IPS-20b (cell line): ENCODE results near the gene NIPAL3.

Source experiments
- H3K27ac ChIP-seq: one replicate; pipeline ENCODE4 v1.5.1; 2013; ENCODE audit warnings: low read length
- H3K27me3 ChIP-seq: 2 replicates; pipeline ENCODE4 v1.6.1; 2013; ENCODE audit warnings: mild to moderate bottlenecking, low read length, inconsistent platforms; ENCODE audit not compliant: insufficient read depth
- H3K36me3 ChIP-seq: 2 replicates; pipeline ENCODE4 v1.6.1; 2013; ENCODE audit warnings: low read depth, mild to moderate bottlenecking, inconsistent platforms, low read length, moderate library complexity; ENCODE audit not compliant: insufficient read depth
- H3K4me1 ChIP-seq: 2 replicates; pipeline ENCODE4 v1.6.1; 2013; ENCODE audit warnings: mild to moderate bottlenecking, control low read depth, inconsistent platforms, low read length, moderate library complexity; ENCODE audit not compliant: insufficient read depth
- H3K4me3 ChIP-seq: 2 replicates; pipeline ENCODE4 v1.5.1; 2013; ENCODE audit warnings: mild to moderate bottlenecking, low read length, inconsistent platforms
- H3K9ac ChIP-seq: 2 replicates; pipeline ENCODE4 v1.6.1; 2013; ENCODE audit warnings: low read depth, mild to moderate bottlenecking, inconsistent platforms, low read length, moderate library complexity
- H3K9me3 ChIP-seq: 2 replicates; pipeline ENCODE4 v1.6.1; 2013; ENCODE audit warnings: mild to moderate bottlenecking, low read depth, low read length, inconsistent platforms; ENCODE audit not compliant: insufficient read depth

The NIPAL3 gene

DNA sequence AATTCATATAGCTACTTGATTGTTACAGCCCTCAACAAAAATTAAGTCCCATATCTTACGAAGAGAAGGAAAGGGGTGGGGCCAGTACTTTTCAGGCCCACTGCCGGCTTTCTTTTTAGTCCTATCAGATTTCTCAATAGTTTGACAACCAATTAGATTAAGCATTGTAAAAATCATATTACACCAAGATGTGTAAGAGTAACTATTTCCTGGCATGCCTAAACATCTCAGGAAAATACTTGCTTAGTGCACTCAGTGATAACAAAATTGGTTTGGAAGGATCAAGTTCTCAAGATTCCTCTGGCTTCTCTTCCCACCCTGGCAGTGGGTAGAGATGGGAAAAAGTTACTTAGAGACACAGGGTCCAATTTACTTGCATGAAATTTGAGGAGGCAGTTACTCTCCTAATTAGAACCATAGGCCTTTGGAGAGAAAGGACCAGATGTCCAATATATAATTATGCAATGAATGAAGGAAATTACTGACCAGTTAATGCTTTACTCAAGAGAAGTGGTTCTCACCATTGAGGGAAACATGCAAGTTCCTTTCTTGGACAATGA is 32.1 kb upstream of the NIPAL3 start:
- H3K9me3 ChIP-seq, result no peaks in the 10 kb centered on the region
- H3K27ac ChIP-seq, result no peak overlapping the region
- peaks cover 3% of the 10 kb centered on the region; the same call in 1 of the 2 replicates for H3K36me3 ChIP-seq

DNA sequence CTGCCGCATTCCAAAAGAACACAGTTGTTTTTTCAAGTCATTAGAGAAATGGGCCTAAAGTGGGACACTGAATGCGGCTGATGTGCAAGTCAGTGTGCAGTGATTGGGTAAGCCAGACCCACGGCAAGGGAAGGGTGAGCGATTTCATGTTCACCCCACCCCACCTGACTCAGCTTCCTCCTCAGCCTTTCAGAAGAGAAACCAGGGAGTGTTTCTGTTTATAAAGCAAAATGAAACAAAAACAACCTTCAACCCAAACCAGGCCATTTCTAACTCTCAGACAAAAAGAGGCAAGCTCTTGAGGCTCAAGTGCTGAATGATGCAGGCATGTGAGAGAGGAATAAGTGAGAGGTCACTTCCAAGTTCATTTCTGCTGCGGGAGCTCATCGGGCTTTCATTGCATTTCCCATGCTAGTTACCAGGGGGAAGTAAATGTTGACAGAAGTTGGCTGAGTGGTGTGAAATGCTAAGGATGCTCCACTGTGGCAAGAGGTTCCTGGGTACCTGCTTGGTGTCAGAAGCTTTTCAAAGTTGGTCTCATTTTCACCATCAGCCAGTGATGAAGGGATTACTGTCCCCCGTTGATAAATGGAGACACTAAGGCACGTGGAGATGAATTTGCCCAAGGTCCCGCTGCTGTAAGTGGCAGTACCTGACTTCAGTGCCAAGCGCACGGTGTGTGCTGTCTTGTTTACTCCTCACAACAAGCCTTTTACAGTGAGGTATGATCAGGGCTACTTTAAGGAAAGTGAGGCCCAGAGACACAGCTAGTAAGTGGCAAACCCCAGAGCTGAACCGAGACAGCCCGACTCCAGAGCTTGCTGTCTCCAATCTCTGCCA is 31.1 kb upstream of the NIPAL3 start:
- no peaks in the 10 kb centered on the region for H3K36me3 ChIP-seq
- H3K4me3 ChIP-seq, result no peak overlapping the region
- no peaks in the 10 kb centered on the region for H3K27me3 ChIP-seq
- H3K9me3 ChIP-seq, result no peaks in the 10 kb centered on the region
- H3K4me1 ChIP-seq, result no peaks in the 10 kb centered on the region
- no peak overlapping the region for H3K9ac ChIP-seq
- no peak overlapping the region for H3K27ac ChIP-seq

More for the DNA sequence above, 32.1 kb upstream of the NIPAL3 start:
- no peak overlapping the region for H3K9ac ChIP-seq
- no peaks in the 10 kb centered on the region for H3K27me3 ChIP-seq
- H3K4me1 ChIP-seq, result no peaks in the 10 kb centered on the region
- H3K4me3 ChIP-seq, result no peak overlapping the region

DNA sequence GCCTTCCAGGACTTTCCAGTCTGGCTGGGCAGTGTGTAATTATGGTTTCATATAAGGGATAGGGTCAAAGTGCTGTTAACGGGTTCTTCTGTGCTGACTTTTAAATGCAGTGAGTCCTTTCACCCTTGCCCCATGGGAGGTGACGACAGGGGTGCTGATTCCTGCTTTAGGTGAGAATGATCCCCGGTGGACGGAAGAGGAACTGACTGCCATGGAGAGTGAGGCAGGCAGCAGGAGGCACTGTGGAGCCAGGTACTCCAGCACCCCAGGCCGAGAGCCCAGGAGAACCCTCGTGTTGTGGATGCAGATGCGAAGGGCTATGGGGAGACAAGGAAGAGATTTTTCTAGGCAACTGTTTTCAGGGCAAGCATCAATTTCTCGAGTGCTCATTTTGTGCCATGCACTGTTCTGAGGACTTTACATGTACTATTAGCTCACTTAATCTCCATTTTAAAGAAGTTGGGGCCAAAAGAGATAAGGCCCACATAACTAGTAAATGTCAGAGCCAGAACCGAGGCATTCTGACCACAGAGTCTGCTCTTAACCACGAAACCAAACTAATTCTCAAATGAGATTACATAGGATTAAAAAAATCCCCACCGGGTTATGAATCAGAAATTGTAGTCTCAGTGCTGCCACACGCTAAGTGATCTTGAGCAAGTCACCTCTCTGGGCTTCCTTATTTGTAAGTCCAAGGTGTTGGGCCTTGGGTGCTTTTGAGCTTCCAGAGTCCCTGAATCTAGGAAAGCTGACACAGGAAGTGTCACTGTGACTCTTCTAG is 30.3 kb upstream of the NIPAL3 start:
- Histone ChIP-seq H3K27ac (no peak overlapping the region), H3K4me1 (no peaks in the 10 kb centered on the region), H3K9ac (no peak overlapping the region)

DNA sequence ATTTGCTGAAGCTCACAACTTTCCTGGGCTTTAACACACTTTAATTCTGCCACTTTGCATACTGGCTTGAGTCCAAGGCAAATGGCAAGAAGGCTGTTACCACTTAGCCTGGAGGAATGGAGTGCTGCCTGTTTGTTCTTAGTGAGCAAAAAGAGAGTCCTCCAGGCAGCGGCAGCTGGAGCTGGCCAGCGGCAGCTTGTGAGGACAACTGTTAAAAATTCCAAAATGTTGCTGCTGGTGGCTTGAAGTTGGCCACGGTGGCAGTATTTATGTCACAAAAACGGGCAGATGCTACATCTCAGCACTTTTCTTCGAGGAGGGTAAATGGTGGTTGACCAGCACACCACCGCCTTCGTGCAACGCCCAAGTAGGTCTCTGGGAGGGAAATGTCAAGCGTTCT is 29.4 kb upstream of the NIPAL3 start:
- Histone ChIP-seq H3K27me3 (no peaks in the 10 kb centered on the region), H3K4me1 (no peaks in the 10 kb centered on the region), H3K27ac (no peak overlapping the region), H3K9ac (no peak overlapping the region), H3K9me3 (no peaks in the 10 kb centered on the region), H3K4me3 (no peak overlapping the region), H3K36me3 (no peaks in the 10 kb centered on the region)

More for the DNA sequence above, 30.3 kb upstream of the NIPAL3 start:
- Histone ChIP-seq H3K27me3 (no peaks in the 10 kb centered on the region), H3K36me3 (no peaks in the 10 kb centered on the region), H3K4me3 (no peak overlapping the region), H3K9me3 (no peaks in the 10 kb centered on the region)

DNA sequence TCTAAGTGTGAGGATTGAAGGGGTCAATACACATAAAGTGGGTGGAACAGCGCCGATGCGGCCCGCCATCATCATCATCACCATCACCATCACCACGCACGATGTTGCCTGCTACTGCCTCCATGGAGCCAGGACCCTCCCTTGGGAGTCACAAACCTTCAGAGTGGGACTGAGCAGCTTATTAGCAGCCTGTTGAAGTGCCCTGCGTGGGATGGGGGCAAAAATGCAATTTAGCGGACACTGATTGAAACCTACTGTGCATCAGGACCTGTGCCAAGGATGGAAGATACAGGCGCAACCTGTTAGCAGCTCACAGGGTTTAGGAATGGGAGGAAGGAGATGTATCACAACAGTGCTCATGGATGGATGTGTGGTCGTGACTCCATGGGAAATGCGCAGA is 28.7 kb upstream of the NIPAL3 start:
- Histone ChIP-seq H3K36me3 (no peaks in the 10 kb centered on the region), H3K27me3 (no peaks in the 10 kb centered on the region), H3K4me1 (peaks cover 2% of the 10 kb centered on the region; the same call in 1 of the 2 replicates), H3K9me3 (no peaks in the 10 kb centered on the region), H3K27ac (no peak overlapping the region), H3K9ac (no peak overlapping the region), H3K4me3 (no peak overlapping the region)

DNA sequence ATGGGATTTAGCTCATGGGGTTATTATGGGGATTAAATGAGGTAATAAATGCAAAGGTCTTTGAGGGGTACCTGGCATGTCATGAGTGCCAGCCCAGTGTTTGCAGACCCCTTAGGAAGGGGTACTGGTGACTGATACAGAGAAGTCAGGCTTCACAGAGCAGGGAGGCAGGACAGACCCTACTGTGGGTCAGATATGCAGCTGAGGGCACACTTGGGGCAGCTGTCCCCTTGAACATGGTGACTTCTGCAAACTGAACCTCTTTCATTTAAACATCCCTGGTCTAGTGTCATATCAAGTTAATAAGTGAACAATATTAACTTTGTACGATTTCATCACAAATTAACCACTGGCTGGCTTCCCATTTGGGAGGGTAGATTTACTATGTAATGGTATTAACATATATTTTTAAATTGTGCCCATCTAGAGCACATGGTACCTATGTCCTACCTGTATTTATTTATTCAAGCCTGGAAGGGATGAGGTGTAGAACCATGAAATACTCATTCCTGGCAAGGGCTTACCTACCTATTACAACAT is 27.9 kb upstream of the NIPAL3 start:
- Histone ChIP-seq H3K36me3 (no peaks in the 10 kb centered on the region), H3K4me3 (no peak overlapping the region), H3K4me1 (peaks cover 8% of the 10 kb centered on the region), H3K9me3 (no peaks in the 10 kb centered on the region), H3K27ac (no peak overlapping the region), H3K27me3 (no peaks in the 10 kb centered on the region), H3K9ac (no peak overlapping the region)

DNA sequence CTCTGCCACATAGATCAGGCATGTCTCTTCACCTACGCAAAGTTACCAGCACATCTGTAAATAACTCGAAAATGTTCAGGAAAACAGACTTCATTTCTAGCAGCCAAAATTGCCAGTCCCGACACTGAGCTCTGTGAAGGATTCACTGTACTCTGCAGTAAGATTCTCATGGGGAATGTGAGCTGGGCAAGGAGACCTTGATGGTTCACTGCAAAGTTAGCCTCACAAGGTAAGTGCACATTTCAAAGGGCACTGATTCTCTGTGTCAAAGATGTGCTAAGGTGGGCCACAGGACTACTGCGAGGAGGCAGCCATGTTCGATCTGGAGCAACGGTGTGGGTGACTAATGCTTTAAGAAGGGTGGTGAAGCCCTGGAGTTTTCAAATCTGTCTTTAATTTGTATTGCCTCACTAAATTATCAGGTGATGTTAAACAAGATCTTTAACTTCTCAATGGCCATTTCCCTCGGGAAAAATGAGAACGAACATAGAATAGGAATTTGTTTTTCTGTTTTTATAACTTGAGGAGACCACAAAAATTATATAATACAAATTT is 27.2 kb upstream of the NIPAL3 start:
- Histone ChIP-seq H3K36me3 (no peaks in the 10 kb centered on the region), H3K27me3 (no peaks in the 10 kb centered on the region), H3K27ac (no peak overlapping the region), H3K9ac (no peak overlapping the region), H3K4me3 (no peak overlapping the region), H3K4me1 (peaks cover 13% of the 10 kb centered on the region), H3K9me3 (no peaks in the 10 kb centered on the region)

DNA sequence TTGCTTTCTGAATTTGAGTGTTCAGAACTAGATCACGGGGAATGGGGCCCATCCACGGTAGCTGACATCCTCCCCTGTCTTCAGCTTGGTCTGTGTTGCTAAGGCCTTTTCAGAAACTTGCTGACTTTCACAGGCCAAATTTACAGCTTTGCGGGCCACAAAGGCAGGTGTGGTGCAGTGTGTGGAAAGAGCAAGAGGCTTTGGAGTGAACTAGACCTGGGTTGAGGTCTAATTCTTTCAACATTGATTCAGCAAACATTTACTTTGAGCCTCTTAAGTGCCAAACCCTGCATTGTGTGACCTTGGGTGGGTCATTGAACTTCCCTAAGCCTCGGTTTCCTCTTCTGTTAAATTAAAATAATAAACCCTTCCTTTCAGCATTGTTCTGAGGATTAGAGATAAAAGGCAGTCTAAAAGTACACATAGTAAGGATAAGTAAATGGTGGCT is 26.3 kb upstream of the NIPAL3 start:
- Histone ChIP-seq H3K27ac (no peak overlapping the region), H3K9me3 (no peaks in the 10 kb centered on the region), H3K4me3 (no peak overlapping the region), H3K4me1 (peaks cover 20% of the 10 kb centered on the region), H3K36me3 (no peaks in the 10 kb centered on the region), H3K9ac (no peak overlapping the region), H3K27me3 (no peaks in the 10 kb centered on the region)

DNA sequence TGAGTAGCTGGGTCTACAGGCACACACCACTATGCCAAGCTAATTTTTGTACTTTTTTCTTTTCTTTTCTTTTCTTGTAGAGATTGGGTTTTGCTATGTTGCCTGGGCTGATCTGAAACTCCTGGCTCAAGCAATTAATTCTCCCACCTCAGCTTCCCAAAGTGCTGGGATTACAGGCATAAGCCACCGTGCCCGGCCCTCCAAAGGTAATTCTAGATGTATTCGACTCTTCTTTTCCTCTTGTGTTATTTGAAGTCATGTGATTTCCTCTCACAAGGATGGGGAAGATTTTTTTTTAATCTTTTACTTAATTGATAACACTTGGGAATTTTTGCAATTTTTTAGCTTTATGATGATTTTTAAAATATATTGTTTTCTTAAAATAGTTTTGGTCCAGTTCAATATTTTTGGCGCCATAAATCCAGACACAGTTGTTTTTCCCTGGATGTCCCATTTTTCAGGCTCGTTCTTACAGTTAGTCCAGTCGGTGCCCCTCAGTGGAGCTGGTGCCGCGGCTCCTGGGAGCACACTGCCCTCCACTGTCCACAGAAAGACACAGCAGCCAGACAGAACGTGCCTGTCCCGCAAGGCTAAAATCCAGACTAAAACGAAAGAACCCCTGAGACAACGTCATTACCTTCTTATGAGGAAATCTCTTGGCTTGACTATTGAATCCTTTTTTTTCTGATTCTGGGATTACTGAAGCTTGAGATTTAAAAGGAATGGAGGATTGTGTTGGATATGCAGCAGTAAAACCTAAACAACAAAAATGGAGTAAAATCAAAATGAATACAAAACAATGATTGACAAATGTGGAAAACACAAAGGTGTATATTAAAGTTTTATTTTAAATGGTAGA is 24.4 kb upstream of the NIPAL3 start:
- Histone ChIP-seq H3K27ac (no peak overlapping the region), H3K27me3 (no peaks in the 10 kb centered on the region), H3K4me1 (peaks cover 20% of the 10 kb centered on the region), H3K36me3 (no peaks in the 10 kb centered on the region), H3K4me3 (no peak overlapping the region), H3K9me3 (no peaks in the 10 kb centered on the region), H3K9ac (no peak overlapping the region)

DNA sequence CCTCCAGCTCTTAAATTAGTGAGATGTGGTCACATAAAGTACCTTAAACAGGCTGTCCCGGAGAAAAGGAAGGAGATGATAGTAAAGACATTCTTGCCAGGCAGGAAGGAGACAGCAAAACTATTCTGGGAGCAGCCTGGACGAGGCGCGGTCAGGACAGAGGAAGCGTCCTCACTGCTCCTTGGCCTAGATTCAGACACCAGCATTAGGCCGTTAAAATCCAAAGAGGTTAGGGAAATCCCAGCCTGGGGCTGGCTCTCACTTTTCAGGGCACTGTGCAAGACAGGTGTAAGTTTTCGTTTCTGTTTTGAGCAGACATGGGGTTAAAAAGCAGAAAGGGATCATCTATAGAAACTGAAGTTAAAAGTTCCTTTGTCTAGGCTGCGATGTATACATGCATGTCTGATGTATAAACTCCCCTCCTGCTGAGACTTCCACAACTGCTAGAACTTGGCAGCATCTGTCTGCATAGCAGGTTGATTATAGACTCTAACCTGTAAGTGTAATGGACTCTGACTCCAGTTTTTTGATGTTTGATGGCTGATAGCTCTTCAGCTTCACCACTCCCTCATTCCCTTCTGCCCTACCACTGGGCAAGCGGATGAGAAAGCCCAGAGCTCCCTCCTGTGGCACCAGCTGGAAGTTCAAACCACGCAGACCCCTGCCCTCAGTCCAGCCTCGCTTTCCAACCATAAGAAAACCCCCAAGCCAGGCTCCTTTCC is 23.6 kb upstream of the NIPAL3 start:
- H3K27ac ChIP-seq, result no peak overlapping the region

More for the DNA sequence above, 23.6 kb upstream of the NIPAL3 start:
- peaks cover 20% of the 10 kb centered on the region for H3K4me1 ChIP-seq
- no peak overlapping the region for H3K4me3 ChIP-seq
- H3K9ac ChIP-seq, result no peak overlapping the region
- H3K9me3 ChIP-seq, result no peaks in the 10 kb centered on the region
- no peaks in the 10 kb centered on the region for H3K36me3 ChIP-seq
- no peaks in the 10 kb centered on the region for H3K27me3 ChIP-seq
